Measurements from ENCODE around the gene DPH6. TPM values are rescaled to one million over a fixed set of nuclear protein-coding genes. Genes with fewer than 3 reads are reported as not detected.

Gene DPH6
- total RNA-seq, 2 donors from 2014 or later: 8.9 to 17.6 TPM

DNA sequence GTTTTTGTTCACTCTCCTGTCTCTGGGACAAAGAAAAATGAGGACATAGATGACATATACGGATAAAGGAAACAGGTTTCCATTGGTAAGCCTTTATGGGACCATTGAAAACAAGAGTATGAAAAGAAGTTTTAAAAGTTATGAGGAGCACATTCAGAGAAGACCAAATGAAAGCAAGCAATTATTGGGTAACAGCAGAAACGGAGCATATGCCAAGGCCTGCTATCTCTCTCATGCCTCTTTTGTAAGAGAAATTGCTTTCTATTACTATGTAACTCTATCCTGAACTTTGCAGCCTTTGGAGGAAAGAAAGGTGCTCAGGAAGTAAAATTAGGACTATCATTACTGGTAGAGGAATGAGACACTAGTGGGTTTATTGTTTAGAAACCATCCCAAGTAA lies 14.9 kb upstream of the DPH6 start:
- H3K36me3 ChIP-seq: no peaks in the 10 kb centered on the region
- H3K4me1 ChIP-seq (replicated peaks): no peaks in the 10 kb centered on the region
- H3K27ac ChIP-seq: no peak overlapping the region
- no peaks in the 10 kb centered on the region for H3K9me3 ChIP-seq
- no peaks in the 10 kb centered on the region for H3K27me3 ChIP-seq (replicated peaks; ENCODE audit: insufficient read depth)
- DNase-seq (ENCODE audit: low spot score): no peak
- 51% methylated on average over 2 of the region's 2 CpGs for WGBS
- TF ChIP-seq POLR2A (IDR thresholded peaks at IDR 0.05) (no peak), CTCF (IDR thresholded peaks at IDR 0.05) (no peak), POLR2AphosphoS5 (IDR thresholded peaks at IDR 0.05) (no peak)
- intact Hi-C loops (cut with DNase I): no loop called here
- no peak overlapping the region for H3K4me3 ChIP-seq

GRCh38 chr15:35560258-35560657 lies 14.3 kb upstream of the DPH6 start:
- Histone ChIP-seq H3K27ac (no peak overlapping the region), H3K4me3 (no peak overlapping the region), H3K9me3 (no peaks in the 10 kb centered on the region), H3K36me3 (no peaks in the 10 kb centered on the region), H3K27me3 (replicated peaks; ENCODE audit: insufficient read depth) (no peaks in the 10 kb centered on the region), H3K4me1 (replicated peaks) (no peaks in the 10 kb centered on the region)
- DNase-seq (ENCODE audit: low spot score): no peak
- intact Hi-C loops (cut with DNase I): no loop called here
- no peak for TF ChIP-seq POLR2AphosphoS5 (IDR thresholded peaks at IDR 0.05)
- no peak for TF ChIP-seq POLR2A (IDR thresholded peaks at IDR 0.05)
- TF ChIP-seq CTCF (IDR thresholded peaks at IDR 0.05): no peak
- WGBS: 97% methylated on average over 1 of the region's 1 CpG

DNA sequence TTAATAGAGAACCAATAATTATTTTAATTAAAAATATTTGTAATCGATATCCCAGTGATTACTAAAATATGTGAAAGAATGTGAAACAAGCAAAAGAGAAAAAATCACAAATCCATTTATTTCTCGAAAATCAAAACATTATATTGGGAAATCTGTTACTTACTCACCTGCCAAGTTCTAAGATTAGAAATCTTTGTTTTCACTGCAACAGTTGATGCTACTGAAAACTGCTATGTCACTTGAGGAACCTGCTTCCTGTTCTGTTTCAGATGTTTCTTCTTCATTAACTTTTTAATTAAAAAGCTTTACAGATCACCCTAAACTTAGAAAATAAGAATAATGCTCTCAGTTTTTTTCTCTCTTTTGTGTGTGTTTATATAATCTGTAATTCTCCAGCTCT lies 13.7 kb upstream of the DPH6 start:
- DNase-seq (ENCODE audit: low spot score): no peak
- TF ChIP-seq POLR2A (IDR thresholded peaks at IDR 0.05) (no peak), CTCF (IDR thresholded peaks at IDR 0.05) (no peak), POLR2AphosphoS5 (IDR thresholded peaks at IDR 0.05) (no peak)
- WGBS: 81% methylated on average over 2 of the region's 2 CpGs
- intact Hi-C loops (cut with DNase I): no loop called here
- no peaks in the 10 kb centered on the region for H3K36me3 ChIP-seq
- no peaks in the 10 kb centered on the region for H3K27me3 ChIP-seq (replicated peaks; ENCODE audit: insufficient read depth)
- H3K4me3 ChIP-seq: no peak overlapping the region
- H3K27ac ChIP-seq: no peak overlapping the region
- no peaks in the 10 kb centered on the region for H3K4me1 ChIP-seq (replicated peaks)
- no peaks in the 10 kb centered on the region for H3K9me3 ChIP-seq

GRCh38 chr15:35557544-35557943 lies 11.6 kb upstream of the DPH6 start:
- no peak overlapping the region for H3K4me3 ChIP-seq
- no peaks in the 10 kb centered on the region for H3K9me3 ChIP-seq
- H3K27ac ChIP-seq: no peak overlapping the region
- H3K4me1 ChIP-seq (replicated peaks): no peaks in the 10 kb centered on the region
- H3K27me3 ChIP-seq (replicated peaks; ENCODE audit: insufficient read depth): no peaks in the 10 kb centered on the region
- intact Hi-C loops (cut with DNase I): no loop called here
- WGBS: 95% methylated on average over 4 of the region's 4 CpGs
- TF ChIP-seq POLR2A (IDR thresholded peaks at IDR 0.05) (no peak), POLR2AphosphoS5 (IDR thresholded peaks at IDR 0.05) (no peak)
- H3K36me3 ChIP-seq: no peaks in the 10 kb centered on the region
- DNase-seq (ENCODE audit: low spot score): no peak

DNA sequence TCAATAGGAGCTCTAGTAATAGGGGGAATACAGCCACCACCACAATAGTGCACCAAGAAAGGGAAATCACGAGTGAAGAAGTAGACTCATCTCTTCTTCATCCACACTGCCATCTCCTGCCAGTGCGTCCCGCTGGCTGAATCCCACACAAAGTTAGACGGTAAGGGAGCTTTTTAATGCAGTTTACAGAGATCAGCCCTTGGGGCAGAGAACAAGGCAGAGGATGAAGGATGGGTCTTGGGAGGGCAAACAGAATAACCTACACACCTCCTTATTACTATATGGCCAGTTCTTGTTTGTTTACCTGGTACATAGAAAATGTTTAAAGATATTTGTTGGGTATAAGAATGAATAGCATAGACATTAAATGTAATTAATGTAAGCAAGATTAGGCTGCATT lies 11.0 kb upstream of the DPH6 start:
- no peaks in the 10 kb centered on the region for H3K27me3 ChIP-seq (replicated peaks; ENCODE audit: insufficient read depth)
- H3K4me1 ChIP-seq (replicated peaks): no peaks in the 10 kb centered on the region
- no peak overlapping the region for H3K27ac ChIP-seq
- 88% methylated on average over 4 of the region's 4 CpGs for WGBS
- TF ChIP-seq POLR2A (IDR thresholded peaks at IDR 0.05) (no peak), POLR2AphosphoS5 (IDR thresholded peaks at IDR 0.05) (no peak), CTCF (IDR thresholded peaks at IDR 0.05) (no peak)
- no peak for DNase-seq (ENCODE audit: low spot score)
- no peaks in the 10 kb centered on the region for H3K36me3 ChIP-seq
- no peaks in the 10 kb centered on the region for H3K9me3 ChIP-seq
- intact Hi-C loops (cut with DNase I): no loop called here
- no peak overlapping the region for H3K4me3 ChIP-seq
